ENCODE data around the gene TACSTD2.

DNA sequence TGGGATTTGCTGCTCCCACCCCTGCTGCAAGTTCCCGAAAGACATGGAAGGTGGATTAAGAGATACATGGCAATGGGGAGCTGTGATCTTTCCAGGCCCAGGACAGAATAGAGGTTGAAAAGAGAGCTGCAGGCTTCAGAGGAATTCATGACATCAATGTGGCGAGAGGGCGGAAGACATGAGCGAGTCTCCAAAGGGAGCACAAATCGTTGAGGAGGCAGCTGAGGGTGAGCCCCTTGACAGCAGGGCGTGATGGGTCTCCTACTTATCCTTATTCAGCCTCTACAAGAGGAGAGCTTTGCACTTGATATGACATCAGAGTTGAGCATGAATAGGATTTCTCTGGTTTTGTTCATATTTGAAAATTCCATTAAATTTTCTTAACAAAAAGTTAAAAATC is 45.5 kb upstream of the TACSTD2 start:
- TF ChIP-seq, protein P1, sequence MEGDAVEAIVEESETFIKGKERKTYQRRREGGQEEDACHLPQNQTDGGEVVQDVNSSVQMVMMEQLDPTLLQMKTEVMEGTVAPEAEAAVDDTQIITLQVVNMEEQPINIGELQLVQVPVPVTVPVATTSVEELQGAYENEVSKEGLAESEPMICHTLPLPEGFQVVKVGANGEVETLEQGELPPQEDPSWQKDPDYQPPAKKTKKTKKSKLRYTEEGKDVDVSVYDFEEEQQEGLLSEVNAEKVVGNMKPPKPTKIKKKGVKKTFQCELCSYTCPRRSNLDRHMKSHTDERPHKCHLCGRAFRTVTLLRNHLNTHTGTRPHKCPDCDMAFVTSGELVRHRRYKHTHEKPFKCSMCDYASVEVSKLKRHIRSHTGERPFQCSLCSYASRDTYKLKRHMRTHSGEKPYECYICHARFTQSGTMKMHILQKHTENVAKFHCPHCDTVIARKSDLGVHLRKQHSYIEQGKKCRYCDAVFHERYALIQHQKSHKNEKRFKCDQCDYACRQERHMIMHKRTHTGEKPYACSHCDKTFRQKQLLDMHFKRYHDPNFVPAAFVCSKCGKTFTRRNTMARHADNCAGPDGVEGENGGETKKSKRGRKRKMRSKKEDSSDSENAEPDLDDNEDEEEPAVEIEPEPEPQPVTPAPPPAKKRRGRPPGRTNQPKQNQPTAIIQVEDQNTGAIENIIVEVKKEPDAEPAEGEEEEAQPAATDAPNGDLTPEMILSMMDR (optimal IDR thresholded peaks at IDR 0.05 in 1 of 3, IDR thresholded peaks at IDR 0.05 in 1 of 3, conservative IDR thresholded peaks at IDR 0.05 in 1 of 3; ENCODE audit: extremely low read depth in 1 of 3, insufficient read depth in 2 of 3, low read length in 3 of 3) = no peak
- TF ChIP-seq EZH2 (IDR thresholded peaks at IDR 0.05; ENCODE audit: low read length) = no peak

All from keratinocyte (primary cell).